SK-N-SH treated with all-trans-retinoic acid at 6 μM for 48 hours (cell line): ENCODE data around the gene MCCC2.

ENCODE experiments used
- ARNTL ChIP-seq: fragments of 450-650 bp; formaldehyde crosslinking; IDR thresholded peaks from 2 replicates; pipeline ENCODE4 v1.5.0; 2020; ENCODE audit warnings: low read depth, mild to moderate bottlenecking, moderate library complexity, borderline replicate concordance
- CREB5 ChIP-seq: fragments of 250-450 bp; sonication (Bioruptor Pico); IDR thresholded peaks from 2 replicates; pipeline ENCODE4 v1.5.1; 2020; ENCODE audit warnings: low read depth, mild to moderate bottlenecking, moderate library complexity
- CSDC2 ChIP-seq: fragments of 250-450 bp; sonication (Bioruptor Pico); IDR thresholded peaks from 2 replicates; pipeline ENCODE4 v1.5.0; 2020; ENCODE audit warnings: mild to moderate bottlenecking, moderate library complexity
- CSRNP3 ChIP-seq: fragments of 250-450 bp; sonication (Bioruptor Pico); IDR thresholded peaks from 2 replicates; pipeline ENCODE4 v1.5.1; 2021; ENCODE audit warnings: mild to moderate bottlenecking, moderate library complexity
- ESRRG ChIP-seq: fragments of 250-450 bp; sonication (Bioruptor Pico); IDR thresholded peaks from 2 replicates; pipeline ENCODE4 v1.6.1; 2021; ENCODE audit warnings: mild to moderate bottlenecking
- PATZ1 ChIP-seq: fragments of 250-450 bp; sonication (Bioruptor Pico); IDR thresholded peaks from 2 replicates; pipeline ENCODE4 v1.8.0; 2020; ENCODE audit warnings: mild to moderate bottlenecking, moderate library complexity, borderline replicate concordance
- RARB ChIP-seq: fragments of 250-450 bp; sonication (Bioruptor Pico); IDR thresholded peaks from 2 replicates; pipeline ENCODE4 v1.8.0; 2021; ENCODE audit warnings: mild to moderate bottlenecking, moderate library complexity
- SNAI2 ChIP-seq: fragments of 250-450 bp; sonication (Bioruptor Pico); IDR thresholded peaks from 2 replicates; pipeline ENCODE4 v1.5.0; 2020; ENCODE audit warnings: mild to moderate bottlenecking, moderate library complexity
- TCF4 ChIP-seq: fragments of 250-450 bp; sonication (Bioruptor Pico); IDR thresholded peaks from 2 replicates; pipeline ENCODE4 v1.8.0; 2021; ENCODE audit warnings: mild to moderate bottlenecking, moderate library complexity, borderline replicate concordance
- ZFP30 ChIP-seq: fragments of 450-650 bp; formaldehyde crosslinking; IDR thresholded peaks from 2 replicates; pipeline ENCODE4 v1.5.0; 2022; ENCODE audit warnings: mild to moderate bottlenecking, moderate library complexity

- no peak for TF ChIP-seq CSRNP3
- no peak for TF ChIP-seq CREB5 (CRISPR knock-in tag)
- no peak for TF ChIP-seq RARB (CRISPR knock-in tag)
- TF ChIP-seq TCF4 = no peak
- TF ChIP-seq SNAI2 (CRISPR knock-in tag) = no peak
- TF ChIP-seq PATZ1 (CRISPR knock-in tag) = no peak
- no peak for TF ChIP-seq ZFP30
- no peak for TF ChIP-seq ARNTL (CRISPR knock-in tag)
- no peak for TF ChIP-seq CSDC2 (CRISPR knock-in tag)
- no peak for TF ChIP-seq ESRRG (CRISPR knock-in tag)
Observed at GRCh38 chr5:71645030-71645429, 57.9 kb downstream of the MCCC2 start.
